Measurements from ENCODE around the gene ASB3.

GRCh38 chr2:53820048-53820447 lies 33.3 kb upstream of the ASB3 start:
- TF ChIP-seq EZH2 (IDR thresholded peaks at IDR 0.05; ENCODE audit: low read length, unreplicated experiment) (no peak), CTCF (conservative IDR thresholded peaks at IDR 0.05; ENCODE audit: low read depth, low read length) (no peak)

Measured in PC-3 (cell line).